Bronchial epithelial cell (primary cell): ENCODE data around the gene NDEL1. TPM values are rescaled to one million over a fixed set of nuclear protein-coding genes. Genes with fewer than 3 reads are reported as not detected.

Experiments used
- DNase-seq: peaks from one replicate; pipeline ENCODE4 v3.0.0-alpha.2; 2010; ENCODE audit warnings: low read depth
- FAIRE-seq: peaks from 2 replicates; lab custom pipeline; 2011; peaks lifted over from hg19 to GRCh38; lab: Jason Lieb, UNC
- H3K27me3 ChIP-seq: 2 replicates; pipeline ENCODE4 v1.5.1; 2011; ENCODE audit warnings: low read length; ENCODE audit not compliant: control insufficient read depth, insufficient read depth
- H3K36me3 ChIP-seq: 2 replicates; pipeline ENCODE4 v1.5.1; 2011; ENCODE audit warnings: low read length; ENCODE audit not compliant: control insufficient read depth, insufficient read depth
- H3K4me3 ChIP-seq: 2 replicates; pipeline ENCODE4 v1.5.1; 2011; ENCODE audit warnings: mild to moderate bottlenecking, low read depth, low read length, control low read depth
- total RNA-seq: library from RNA; depleted of rRNA; stranded (reverse); fragments of >200 nt; gene quantifications from 2 replicates; pipeline ENCODE4 v1.2.1, GENCODE V29; 2014
- TF ChIP-seq, protein P1 (sequence below): IDR thresholded peaks from 2 replicates; pipeline ENCODE4 v1.5.1; 2011; ENCODE audit warnings: mild to moderate bottlenecking, moderate library complexity, low read length, control low read depth, inconsistent platforms; ENCODE audit not compliant: insufficient read depth, severe bottlenecking

The NDEL1 gene
- total RNA-seq, 1 donor from 2014 or later = 47.1 TPM

DNA sequence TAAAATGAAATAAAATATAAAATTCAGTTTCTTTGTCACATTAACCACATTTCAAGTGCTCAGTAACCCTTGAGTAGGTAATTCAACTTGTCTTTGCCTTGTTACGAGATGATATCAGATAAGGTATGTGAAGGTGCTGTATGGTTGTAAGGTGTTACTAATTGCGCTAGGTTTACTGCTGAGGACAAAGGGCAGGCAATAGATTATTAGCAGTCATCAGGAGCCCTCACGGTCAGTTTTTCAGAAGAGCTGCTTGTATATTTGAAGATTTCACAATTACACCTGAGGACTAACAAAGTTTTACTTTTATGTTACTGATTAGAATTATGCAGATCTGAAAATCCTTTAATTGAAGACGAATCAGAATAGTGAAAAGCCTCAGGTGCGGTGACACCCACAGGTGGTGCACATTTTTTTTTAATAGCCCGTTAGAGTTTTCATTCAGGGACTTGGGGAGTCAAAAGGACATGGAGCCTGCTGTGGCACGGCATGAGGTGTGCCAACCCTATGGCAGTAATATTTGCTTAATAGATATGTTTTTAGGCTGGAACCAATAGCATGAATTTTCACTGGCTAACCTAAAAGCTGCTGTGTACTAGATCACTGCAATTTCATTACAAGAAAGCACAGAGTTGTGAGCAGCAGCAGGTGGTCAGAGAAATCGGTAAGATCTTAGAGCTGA lies 16.4 kb downstream of the NDEL1 start:
- no peak for FAIRE-seq

GRCh38 chr17:8453326-8453725 lies 17.6 kb downstream of the NDEL1 start:
- FAIRE-seq (no peak), DNase-seq (no peak)
- H3K36me3 ChIP-seq = peaks cover 19% of the 10 kb centered on the region
- no peak overlapping the region for H3K4me3 ChIP-seq
- H3K27me3 ChIP-seq = no peaks in the 10 kb centered on the region
- TF ChIP-seq, protein P1, sequence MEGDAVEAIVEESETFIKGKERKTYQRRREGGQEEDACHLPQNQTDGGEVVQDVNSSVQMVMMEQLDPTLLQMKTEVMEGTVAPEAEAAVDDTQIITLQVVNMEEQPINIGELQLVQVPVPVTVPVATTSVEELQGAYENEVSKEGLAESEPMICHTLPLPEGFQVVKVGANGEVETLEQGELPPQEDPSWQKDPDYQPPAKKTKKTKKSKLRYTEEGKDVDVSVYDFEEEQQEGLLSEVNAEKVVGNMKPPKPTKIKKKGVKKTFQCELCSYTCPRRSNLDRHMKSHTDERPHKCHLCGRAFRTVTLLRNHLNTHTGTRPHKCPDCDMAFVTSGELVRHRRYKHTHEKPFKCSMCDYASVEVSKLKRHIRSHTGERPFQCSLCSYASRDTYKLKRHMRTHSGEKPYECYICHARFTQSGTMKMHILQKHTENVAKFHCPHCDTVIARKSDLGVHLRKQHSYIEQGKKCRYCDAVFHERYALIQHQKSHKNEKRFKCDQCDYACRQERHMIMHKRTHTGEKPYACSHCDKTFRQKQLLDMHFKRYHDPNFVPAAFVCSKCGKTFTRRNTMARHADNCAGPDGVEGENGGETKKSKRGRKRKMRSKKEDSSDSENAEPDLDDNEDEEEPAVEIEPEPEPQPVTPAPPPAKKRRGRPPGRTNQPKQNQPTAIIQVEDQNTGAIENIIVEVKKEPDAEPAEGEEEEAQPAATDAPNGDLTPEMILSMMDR = no peak

More for the DNA sequence above, 16.4 kb downstream of the NDEL1 start:
- Histone ChIP-seq H3K4me3 (no peak overlapping the region), H3K27me3 (no peaks in the 10 kb centered on the region), H3K36me3 (peaks cover 20% of the 10 kb centered on the region)
- DNase-seq = no peak
- TF ChIP-seq, protein P1 = no peak

GRCh38 chr17:8455665-8456209 lies 20.1 kb downstream of the NDEL1 start:
- TF ChIP-seq, protein P1 = no peak
- H3K36me3 ChIP-seq = peaks cover 22% of the 10 kb centered on the region
- FAIRE-seq = no peak

DNA sequence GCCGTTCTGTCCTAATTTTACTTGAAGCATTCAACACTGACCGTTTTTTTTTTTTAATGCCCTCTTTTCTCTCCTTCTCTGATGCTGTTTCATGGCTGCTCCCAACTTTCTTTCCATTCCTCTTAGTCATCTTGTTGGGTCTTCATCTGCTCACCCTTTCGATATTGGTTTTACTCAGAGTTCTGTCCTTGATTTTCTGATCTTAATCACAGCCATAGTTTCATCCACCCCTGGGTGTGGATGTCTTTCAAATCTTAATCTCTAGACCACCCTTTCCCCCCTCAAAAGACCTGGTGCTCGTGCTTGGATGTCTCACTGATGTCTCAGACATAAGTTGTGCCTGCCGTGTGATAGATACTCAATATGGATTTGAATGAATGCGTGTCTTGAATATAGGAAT lies 22.4 kb downstream of the NDEL1 start:
- peaks cover 14% of the 10 kb centered on the region for H3K36me3 ChIP-seq
- TF ChIP-seq, protein P1 = no peak
- no peak overlapping the region for H3K4me3 ChIP-seq
- no peak for FAIRE-seq
- DNase-seq = no peak
- H3K27me3 ChIP-seq = no peaks in the 10 kb centered on the region

More at GRCh38 chr17:8455665-8456209, 20.1 kb downstream of the NDEL1 start:
- no peak for DNase-seq
- H3K27me3 ChIP-seq = no peaks in the 10 kb centered on the region
- H3K4me3 ChIP-seq = no peak overlapping the region

DNA sequence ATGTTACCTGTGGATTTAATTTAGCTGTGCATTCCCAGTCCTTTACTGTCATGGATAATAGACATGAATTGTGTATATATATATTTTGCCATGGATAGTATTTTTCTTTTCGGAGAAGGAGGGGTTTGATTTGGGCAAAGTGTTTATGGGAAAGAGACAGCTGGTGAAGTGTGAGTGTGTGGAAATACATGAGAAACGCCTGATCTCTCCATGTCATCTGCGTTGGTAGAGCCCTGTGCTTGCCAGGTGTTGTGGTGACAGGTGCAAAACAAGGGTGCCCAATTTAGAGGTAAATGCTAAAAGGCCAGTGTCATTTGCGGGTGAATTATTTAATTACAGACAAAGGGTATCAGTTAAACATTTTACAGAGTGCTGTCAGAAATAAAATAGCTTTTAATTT lies 23.4 kb downstream of the NDEL1 start:
- DNase-seq = no peak
- FAIRE-seq = no peak
- Histone ChIP-seq H3K36me3 (peaks cover 14% of the 10 kb centered on the region), H3K4me3 (no peak overlapping the region), H3K27me3 (no peaks in the 10 kb centered on the region)
- TF ChIP-seq, protein P1 = no peak
